Tibial artery (tissue), 4 donors: ENCODE results near the gene PRR5.

ENCODE experiments used
- DNase-seq, 2 donors: peaks; one replicate each; pipeline ENCODE4 v3.0.0-alpha.2; 2019
- H3K27ac ChIP-seq, 2 donors: fragments of 200-600 bp; sonication (generic) in 1 of 2; 1 replicate in 1 of 2; 2 replicates in 1 of 2; pipeline ENCODE4 v1.5.1; 2018 to 2019; ENCODE audit warnings: mild to moderate bottlenecking in 1 of 2
- H3K27me3 ChIP-seq, 2 donors: fragments of 200-600 bp; sonication (generic) in 1 of 2; one replicate each; pipeline versions ENCODE4 v1.5.1 to v1.6.0; 2016 to 2019
- H3K36me3 ChIP-seq, 3 donors: fragments of 200-600 bp; sonication (generic) in 2 of 3; one replicate each; pipeline ENCODE4 v1.5.1; 2016 to 2019; ENCODE audit warnings: mild to moderate bottlenecking in 2 of 3
- H3K4me1 ChIP-seq, 4 donors: fragments of 200-600 bp; sonication (generic) in 2 of 4; 1 replicate in 3 of 4; 2 replicates in 1 of 4; pipeline ENCODE4 v1.5.1; 2016 to 2019
- H3K4me3 ChIP-seq, 2 donors: fragments of 200-600 bp; sonication (generic) in 1 of 2; 1 replicate in 1 of 2; 2 replicates in 1 of 2; pipeline ENCODE4 v1.5.1; 2018 to 2019; ENCODE audit warnings: mild to moderate bottlenecking in 2 of 2
- H3K9me3 ChIP-seq, 3 donors: fragments of 200-600 bp; sonication (generic) in 1 of 3; one replicate each; pipeline ENCODE4 v1.5.1; 2016 to 2019
- intact Hi-C: fragments of 100-400 bp; cut with DNase I; formaldehyde crosslinking; loops from one replicate; pipeline ENCODE4 v1.15.0; 2023; ENCODE audit warnings: low total_unique reads
- TF ChIP-seq, protein P1 (sequence below), 2 experiments: fragments of 200-600 bp in 1 of 2; fragments of 450-650 bp in 1 of 2; IDR thresholded peaks; one replicate each; pipeline ENCODE4 v1.5.1; 2017 to 2019; ENCODE audit warnings: antibody characterized with exemption in 2 of 2, mild to moderate bottlenecking in 1 of 2, moderate library complexity in 1 of 2

Gene PRR5

GRCh38 chr22:44723801-44724200 lies 21.8 kb downstream of the PRR5 start:
- Histone ChIP-seq H3K27me3 (peaks cover 0 to 5% of the 10 kb centered on the region in 2 donors), H3K36me3 (peaks cover 0 to 21% (median 0%) of the 10 kb centered on the region in 3 donors), H3K4me1 (peaks cover 0 to 2% (median 0%) of the 10 kb centered on the region in 4 donors), H3K4me3 (no peak overlapping the region), H3K9me3 (no peaks in the 10 kb centered on the region), H3K27ac (no peak overlapping the region)
- TF ChIP-seq, protein P1, sequence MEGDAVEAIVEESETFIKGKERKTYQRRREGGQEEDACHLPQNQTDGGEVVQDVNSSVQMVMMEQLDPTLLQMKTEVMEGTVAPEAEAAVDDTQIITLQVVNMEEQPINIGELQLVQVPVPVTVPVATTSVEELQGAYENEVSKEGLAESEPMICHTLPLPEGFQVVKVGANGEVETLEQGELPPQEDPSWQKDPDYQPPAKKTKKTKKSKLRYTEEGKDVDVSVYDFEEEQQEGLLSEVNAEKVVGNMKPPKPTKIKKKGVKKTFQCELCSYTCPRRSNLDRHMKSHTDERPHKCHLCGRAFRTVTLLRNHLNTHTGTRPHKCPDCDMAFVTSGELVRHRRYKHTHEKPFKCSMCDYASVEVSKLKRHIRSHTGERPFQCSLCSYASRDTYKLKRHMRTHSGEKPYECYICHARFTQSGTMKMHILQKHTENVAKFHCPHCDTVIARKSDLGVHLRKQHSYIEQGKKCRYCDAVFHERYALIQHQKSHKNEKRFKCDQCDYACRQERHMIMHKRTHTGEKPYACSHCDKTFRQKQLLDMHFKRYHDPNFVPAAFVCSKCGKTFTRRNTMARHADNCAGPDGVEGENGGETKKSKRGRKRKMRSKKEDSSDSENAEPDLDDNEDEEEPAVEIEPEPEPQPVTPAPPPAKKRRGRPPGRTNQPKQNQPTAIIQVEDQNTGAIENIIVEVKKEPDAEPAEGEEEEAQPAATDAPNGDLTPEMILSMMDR (IDR thresholded peaks at IDR 0.05), result no peak
- no peak for DNase-seq
- intact Hi-C loops, result no loop called here

DNA sequence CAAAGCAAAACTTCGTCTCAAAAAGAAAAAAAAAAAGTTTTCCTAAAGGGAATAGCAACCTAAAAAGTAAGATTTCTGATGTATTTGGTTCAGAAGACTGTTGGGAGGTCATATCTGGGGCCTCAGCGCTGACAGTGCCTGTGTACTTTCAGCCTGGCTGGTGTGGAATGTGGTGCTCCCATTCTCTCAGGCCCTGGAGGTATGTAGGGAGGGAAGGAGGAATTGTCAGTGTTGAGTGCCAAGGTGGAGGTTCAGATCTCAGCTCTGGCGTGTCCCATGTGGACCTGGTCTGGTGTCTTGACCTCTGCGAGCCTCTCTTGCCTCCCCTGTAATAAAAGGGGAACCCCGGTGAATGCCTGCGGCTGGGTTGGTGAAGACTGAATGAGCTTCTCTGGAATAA lies 22.4 kb downstream of the PRR5 start:
- TF ChIP-seq, protein P1 (IDR thresholded peaks at IDR 0.05), result no peak
- Histone ChIP-seq H3K27me3 (peaks cover 0 to 8% of the 10 kb centered on the region in 2 donors), H3K4me1 (peaks cover 0 to 9% (median 0%) of the 10 kb centered on the region in 4 donors), H3K4me3 (no peak overlapping the region), H3K27ac (no peak overlapping the region), H3K9me3 (no peaks in the 10 kb centered on the region), H3K36me3 (peaks cover 0 to 21% (median 0%) of the 10 kb centered on the region in 3 donors)
- no peak for DNase-seq
- intact Hi-C loops, result no loop called here

DNA sequence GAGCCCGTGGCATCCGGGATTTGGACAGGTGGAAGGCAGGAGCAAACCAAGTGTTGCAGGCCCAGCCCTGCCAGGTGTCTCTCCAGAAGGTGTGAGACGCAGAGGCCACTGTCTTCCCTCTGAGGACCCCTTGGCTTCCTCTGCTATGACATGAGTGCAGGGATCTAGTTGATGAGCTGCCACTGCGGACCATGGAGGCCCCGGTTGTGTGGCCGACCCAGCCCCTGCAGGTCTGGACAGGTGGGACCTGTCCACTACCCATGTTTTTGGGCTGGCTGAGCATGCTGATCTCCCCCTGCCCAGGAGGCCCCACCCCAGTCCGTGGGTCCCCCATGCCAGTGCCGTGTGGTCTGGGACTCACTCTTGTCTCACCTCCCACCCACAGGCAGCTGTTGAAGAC lies 22.9 kb downstream of the PRR5 start:
- intact Hi-C loops, result no loop called here
- no peaks in the 10 kb centered on the region for H3K9me3 ChIP-seq
- H3K36me3 ChIP-seq, result peaks cover 0 to 21% (median 0%) of the 10 kb centered on the region in 3 donors
- DNase-seq, result no peak
- TF ChIP-seq, protein P1 (IDR thresholded peaks at IDR 0.05), result no peak
- no peak overlapping the region for H3K27ac ChIP-seq
- H3K4me3 ChIP-seq, result no peak overlapping the region
- H3K27me3 ChIP-seq, result peaks cover 0 to 12% of the 10 kb centered on the region in 2 donors
- peaks cover 0 to 13% (median 2%) of the 10 kb centered on the region in 4 donors for H3K4me1 ChIP-seq

- peaks cover 0 to 19% (median 3%) of the 10 kb centered on the region in 4 donors for H3K4me1 ChIP-seq
- no peak for DNase-seq
Measured at GRCh38 chr22:44726439-44726838, 24.4 kb downstream of the PRR5 start.

DNA sequence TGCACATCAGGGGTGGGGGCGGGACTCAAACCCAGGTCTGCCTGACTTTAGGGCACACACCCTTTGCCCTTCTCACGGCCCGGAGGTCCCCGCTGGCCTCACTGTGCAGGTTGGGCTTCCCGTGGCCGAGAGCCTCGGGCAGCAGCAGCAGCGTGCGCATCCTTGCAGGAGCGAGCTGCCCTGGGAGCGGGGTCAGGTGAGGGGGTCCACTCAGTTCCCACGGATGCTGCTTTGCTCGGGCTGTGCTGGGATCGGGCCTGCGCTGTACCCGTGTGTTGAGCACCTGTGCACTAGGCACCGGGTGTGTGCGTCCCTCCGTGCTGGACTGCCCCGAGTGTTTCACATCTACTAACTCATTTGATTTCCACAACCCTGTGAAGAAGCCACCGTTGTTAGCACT lies 25.1 kb downstream of the PRR5 start:
- H3K9me3 ChIP-seq, result no peaks in the 10 kb centered on the region
- peaks cover 0 to 19% (median 3%) of the 10 kb centered on the region in 4 donors for H3K4me1 ChIP-seq
- H3K27ac ChIP-seq, result no peak overlapping the region
- H3K4me3 ChIP-seq, result no peak overlapping the region
- peaks cover 0 to 21% (median 0%) of the 10 kb centered on the region in 3 donors for H3K36me3 ChIP-seq
- H3K27me3 ChIP-seq, result peaks cover 0 to 17% of the 10 kb centered on the region in 2 donors
- intact Hi-C loops, result no loop called here
- no peak for DNase-seq
- TF ChIP-seq, protein P1 (IDR thresholded peaks at IDR 0.05), result no peak

More at GRCh38 chr22:44726439-44726838, 24.4 kb downstream of the PRR5 start:
- H3K36me3 ChIP-seq, result peaks cover 0 to 21% (median 0%) of the 10 kb centered on the region in 3 donors
- TF ChIP-seq, protein P1 (IDR thresholded peaks at IDR 0.05), result no peak
- intact Hi-C loops, result no loop called here
- H3K27ac ChIP-seq, result no peak overlapping the region
- H3K27me3 ChIP-seq, result peaks cover 0 to 17% of the 10 kb centered on the region in 2 donors
- no peaks in the 10 kb centered on the region for H3K9me3 ChIP-seq
- no peak overlapping the region for H3K4me3 ChIP-seq

GRCh38 chr22:44727709-44728108 lies 25.7 kb downstream of the PRR5 start:
- H3K9me3 ChIP-seq, result no peaks in the 10 kb centered on the region

More at GRCh38 chr22:44727709-44728108, 25.7 kb downstream of the PRR5 start:
- H3K27ac ChIP-seq, result no peak overlapping the region
- peaks cover 0 to 17% of the 10 kb centered on the region in 2 donors for H3K27me3 ChIP-seq
- no peak overlapping the region for H3K4me3 ChIP-seq
- intact Hi-C loops, result no loop called here
- no peak for DNase-seq
- TF ChIP-seq, protein P1 (IDR thresholded peaks at IDR 0.05), result no peak
- peaks cover 0 to 21% (median 0%) of the 10 kb centered on the region in 3 donors for H3K36me3 ChIP-seq
- H3K4me1 ChIP-seq, result peaks cover 0 to 19% (median 3%) of the 10 kb centered on the region in 4 donors
